GM19455 (cell line): ENCODE data around the gene KRT9.
"Not testable (repeated sequence)": the region's sequence is repeated elsewhere in the genome, so short reads cannot be mapped to it uniquely, and the experiment has no call there.

Experiments used
- ATAC-seq: cut with Tn5 transposase; IDR thresholded peaks from one replicate; pipeline ENCODE4 v1.9.1; 2021; ENCODE audit not compliant: unreplicated experiment

The KRT9 gene

GRCh38 chr17:41547378-41547841 is 24.4 kb downstream of the KRT9 start:
- no peak for ATAC-seq

DNA sequence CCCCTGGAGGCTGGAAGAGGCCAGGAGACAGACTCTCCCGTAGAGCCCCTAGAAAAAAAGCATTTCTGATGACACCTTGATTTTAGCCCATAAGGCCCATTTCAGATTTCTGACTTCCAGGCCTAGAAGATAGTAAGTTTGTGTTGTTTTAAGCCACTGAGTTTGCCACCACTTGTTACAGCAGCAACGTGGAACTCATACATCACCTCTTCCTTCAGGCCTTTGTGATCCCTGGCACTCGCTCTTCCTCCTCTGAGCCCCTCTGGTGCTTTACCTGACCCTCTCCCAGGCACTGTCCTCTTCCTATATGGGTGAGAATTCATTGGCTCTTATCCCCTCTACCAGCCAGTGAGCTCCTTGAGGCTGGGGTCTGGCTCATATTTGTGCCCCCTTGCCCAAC is 25.0 kb downstream of the KRT9 start:
- ATAC-seq: no peak

DNA sequence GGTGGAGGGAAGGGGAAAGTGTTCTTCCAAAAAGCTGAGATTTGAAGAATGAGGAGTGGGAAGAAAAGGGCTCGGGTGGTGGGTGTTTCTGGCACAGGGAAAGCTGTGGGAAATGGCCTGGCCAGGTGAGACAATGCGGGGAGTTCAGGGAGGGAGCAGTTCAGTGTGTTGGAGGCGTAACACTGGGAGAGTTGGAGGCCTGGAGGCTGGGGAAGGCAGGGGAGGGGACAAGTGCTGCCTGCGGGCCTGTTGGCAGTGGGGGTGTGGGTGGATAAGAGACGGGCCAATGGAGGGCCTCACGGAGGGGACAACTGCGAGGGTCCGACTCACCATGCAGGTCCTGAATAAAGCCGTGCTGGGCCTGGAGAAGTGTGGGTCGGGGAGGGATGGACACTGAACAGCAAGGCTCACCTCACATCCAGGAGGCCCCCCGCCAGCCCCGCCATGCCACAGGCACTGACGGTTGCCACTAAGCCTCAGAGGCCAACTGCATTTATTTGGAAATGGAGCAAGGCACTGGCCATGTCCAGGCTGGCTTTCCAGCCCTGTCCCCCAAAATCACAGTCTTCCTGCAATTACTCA is 25.9 kb downstream of the KRT9 start:
- no peak for ATAC-seq

GRCh38 chr17:41544935-41545334 is 26.9 kb downstream of the KRT9 start:
- no peak for ATAC-seq

DNA sequence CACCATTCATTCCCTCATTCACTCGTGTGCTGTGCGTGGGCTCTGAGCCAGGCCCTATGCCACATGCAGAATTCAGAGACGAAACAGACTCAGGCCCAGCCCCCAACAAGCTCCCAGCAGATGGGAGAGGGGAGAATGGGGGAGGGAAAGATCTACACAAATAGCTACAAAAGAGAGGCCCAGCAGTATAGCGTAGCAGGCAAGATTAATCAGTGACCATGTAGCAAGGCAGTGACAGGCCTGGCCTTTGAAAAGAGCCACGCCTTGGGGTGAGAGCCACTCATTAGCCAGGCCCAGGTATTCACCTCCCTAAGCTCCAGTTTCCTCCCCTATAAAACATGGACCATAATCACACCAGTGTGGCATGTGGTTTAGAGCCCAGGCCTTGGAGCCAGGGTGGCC is 27.4 kb downstream of the KRT9 start:
- ATAC-seq: no peak

DNA sequence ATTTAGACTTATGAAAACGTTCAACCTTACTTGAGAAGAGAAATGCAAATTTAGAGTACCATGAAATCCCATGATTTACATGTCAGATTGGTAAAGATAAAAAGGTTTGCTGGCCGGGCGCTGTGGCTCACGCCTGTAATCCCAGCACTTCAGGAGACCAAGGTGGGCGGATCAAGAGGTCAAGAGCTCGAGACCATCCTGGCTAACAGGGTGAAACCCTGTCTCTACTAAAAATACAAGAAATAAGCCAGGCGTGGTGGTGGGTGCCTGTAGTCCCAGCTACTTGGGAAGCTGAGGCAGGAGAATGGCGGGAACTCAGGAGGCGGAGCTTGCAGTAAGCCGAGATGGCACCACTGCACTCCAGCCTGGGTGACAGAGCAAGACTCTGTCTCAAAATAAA is 29.1 kb downstream of the KRT9 start:
- not testable (repeated sequence) for ATAC-seq

DNA sequence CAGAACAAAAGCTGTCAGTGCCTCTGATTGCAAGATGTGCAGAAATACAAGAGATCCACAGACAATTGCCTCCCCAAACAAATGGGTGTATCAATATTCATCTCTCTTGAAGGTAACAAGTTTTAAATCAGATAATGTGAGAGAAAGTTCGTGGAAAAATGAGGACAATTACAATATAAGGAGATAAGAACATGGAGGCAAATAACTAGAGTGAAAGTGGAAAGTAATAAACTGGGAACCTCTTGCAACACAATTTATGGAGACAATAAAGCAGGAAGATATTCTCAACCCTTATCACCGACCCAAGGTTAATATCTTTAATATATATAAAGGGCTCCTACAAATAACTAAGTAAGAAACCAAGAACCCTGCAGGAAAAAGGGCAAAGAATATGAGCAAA is 29.5 kb downstream of the KRT9 start:
- ATAC-seq: no peak

DNA sequence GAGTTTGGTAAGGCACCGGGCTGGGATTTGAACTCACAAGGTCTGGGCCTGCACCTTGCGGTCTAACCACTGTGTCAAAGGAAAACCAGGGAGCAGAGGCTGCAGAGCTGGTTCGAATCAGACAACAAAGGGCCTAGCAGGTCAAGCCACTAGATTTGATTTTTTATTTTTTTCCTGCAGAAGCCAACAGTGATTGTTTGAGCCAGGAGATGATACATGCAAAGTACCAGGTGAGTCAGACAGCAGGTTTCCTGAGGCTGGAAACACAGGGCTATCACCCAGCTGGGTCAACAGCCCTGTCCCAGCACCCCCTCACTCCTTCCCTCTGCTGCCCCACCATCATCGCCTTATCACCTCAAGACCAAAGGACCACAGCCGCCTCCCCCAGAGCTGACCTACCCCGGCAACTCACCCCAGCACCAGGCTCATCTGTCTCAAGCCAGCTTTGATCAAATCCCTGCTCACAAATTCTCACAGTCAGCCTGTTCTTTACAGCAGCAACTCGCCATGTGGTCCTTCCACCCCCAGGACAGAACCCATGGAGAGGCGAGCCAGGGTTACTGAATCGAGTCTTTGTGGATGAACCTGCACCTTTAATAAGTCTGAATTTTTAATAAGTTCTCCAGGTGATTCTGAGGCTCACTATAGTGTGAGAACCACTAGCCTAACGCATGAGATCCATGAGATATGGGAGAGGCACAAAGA is 30.8 kb downstream of the KRT9 start:
- ATAC-seq: no peak

- no peak for ATAC-seq
Observed at GRCh38 chr17:41539979-41540701, 31.7 kb downstream of the KRT9 start.

- no peak for ATAC-seq
Observed at GRCh38 chr17:41539071-41539492, 32.8 kb downstream of the KRT9 start.

DNA sequence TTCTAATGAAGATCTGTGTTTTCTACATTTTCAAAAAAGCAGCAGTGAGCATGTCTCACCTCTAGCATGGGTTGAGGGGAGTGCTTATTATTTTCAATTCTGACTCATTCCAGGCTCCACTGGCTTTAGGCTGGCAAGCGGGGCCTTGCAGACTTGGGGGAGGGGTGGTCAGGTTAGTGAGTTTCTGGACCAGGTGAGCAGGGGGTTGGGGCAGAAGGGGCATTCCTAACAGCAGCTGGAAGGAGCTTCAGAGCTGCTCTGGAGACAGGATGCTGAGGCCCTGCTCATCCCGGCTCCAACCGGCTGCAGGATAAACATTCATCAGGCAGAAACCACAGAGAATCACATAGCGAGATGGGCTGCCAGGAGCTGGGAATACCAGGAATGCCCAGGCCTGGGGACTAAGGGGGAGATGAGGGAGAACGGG is 33.3 kb downstream of the KRT9 start:
- ATAC-seq: no peak

DNA sequence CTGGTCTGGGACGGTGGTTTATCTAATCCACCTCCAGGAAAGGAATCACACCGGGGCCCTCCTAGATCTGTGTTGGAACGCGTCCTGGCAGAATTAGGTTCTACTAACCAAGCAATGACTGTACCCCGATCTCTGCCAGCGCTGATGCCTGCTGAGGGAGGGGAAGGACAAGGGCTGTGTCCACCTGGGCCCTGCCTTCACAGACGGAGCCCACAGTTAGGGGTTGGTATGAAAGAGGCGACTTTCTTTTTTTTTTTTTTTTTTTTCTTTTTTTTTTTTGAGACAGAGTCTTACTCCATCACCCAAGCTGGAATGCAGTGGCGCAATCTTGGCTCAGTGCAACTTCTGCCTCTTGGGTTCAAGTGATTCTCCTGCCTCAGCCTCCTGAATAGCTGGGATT is 33.9 kb downstream of the KRT9 start:
- no peak for ATAC-seq

GRCh38 chr17:41537614-41537954 is 34.3 kb downstream of the KRT9 start:
- ATAC-seq: no peak

GRCh38 chr17:41536741-41537613 is 34.9 kb downstream of the KRT9 start:
- no peak for ATAC-seq

- ATAC-seq: no peak
Observed at GRCh38 chr17:41535764-41536481, 35.9 kb downstream of the KRT9 start.

- ATAC-seq: no peak
Observed at GRCh38 chr17:41534899-41535546, 36.8 kb downstream of the KRT9 start.

DNA sequence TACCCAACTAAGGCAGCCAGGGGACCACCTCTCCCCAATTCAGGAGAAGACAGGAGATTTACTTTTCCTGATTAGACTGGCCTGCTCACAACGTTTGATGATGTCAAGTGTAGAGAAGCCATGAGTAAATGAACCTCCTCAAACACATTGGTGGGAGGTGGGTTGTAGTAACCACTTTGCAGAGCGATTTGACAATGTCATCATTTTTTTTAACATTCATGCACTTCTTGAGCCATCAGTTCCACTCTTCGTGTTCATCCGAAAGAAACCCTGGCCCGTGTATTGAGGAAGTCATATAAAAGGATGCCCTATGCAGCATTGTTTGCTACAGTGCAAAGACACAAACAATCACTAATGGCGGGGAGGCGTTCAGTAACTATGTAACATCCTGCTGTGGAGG is 38.2 kb downstream of the KRT9 start:
- ATAC-seq: no peak

DNA sequence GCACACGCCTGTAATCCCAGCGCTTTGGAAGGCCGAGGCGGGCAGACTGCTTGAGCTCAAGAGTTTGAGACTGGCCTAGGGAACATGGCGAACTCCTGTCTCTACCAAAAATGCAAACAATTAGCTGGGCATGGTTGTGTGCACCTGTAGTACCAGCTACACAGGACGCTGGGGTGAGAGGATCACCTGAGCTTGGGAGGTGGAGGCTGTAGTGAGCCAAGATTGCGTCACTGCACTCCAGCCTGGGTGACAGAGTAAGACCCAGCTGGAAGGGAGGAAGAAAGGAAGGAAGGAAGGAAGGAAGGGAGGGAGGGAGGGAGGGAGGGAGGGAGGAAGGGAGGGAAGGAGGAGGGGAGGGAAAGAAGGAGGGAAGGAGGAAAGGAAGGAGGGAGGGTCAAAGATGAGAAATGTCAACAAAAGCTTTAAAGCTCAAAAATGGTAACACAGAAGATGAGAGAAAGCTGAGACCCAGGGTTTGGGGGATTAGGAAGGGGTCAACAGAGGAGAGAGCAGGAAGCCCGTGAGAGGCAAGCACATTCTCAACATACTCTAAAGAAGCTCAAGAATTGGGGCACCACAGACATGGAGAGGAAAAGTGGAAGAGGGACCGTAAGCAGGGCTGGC is 38.8 kb downstream of the KRT9 start:
- ATAC-seq: no peak

- ATAC-seq: no peak
Observed at GRCh38 chr17:41531993-41532392, 39.9 kb downstream of the KRT9 start.
